ENCODE data around the gene AOPEP. TPM values are rescaled to one million over a fixed set of nuclear protein-coding genes. Genes with fewer than 3 reads are reported as not detected.

The AOPEP gene
- total RNA-seq, 2 experiments from 2014 or later = 6.9 to 7.0 TPM

GRCh38 chr9:95077766-95078370, 351.4 kb downstream of the AOPEP start:
- no peaks in the 10 kb centered on the region for H3K4me1 ChIP-seq (ENCODE audit: insufficient read depth, low read length)
- H3K36me3 ChIP-seq (ENCODE audit: insufficient read depth, low read length) = no peaks in the 10 kb centered on the region
- no peak for ATAC-seq (ENCODE audit: poor library complexity)
- H3K36me3 Mint-ChIP-seq (ENCODE audit: low read depth) = no peaks in the 10 kb centered on the region
- no peak overlapping the region for H3K27ac Mint-ChIP-seq
- TF ChIP-seq, protein P1, sequence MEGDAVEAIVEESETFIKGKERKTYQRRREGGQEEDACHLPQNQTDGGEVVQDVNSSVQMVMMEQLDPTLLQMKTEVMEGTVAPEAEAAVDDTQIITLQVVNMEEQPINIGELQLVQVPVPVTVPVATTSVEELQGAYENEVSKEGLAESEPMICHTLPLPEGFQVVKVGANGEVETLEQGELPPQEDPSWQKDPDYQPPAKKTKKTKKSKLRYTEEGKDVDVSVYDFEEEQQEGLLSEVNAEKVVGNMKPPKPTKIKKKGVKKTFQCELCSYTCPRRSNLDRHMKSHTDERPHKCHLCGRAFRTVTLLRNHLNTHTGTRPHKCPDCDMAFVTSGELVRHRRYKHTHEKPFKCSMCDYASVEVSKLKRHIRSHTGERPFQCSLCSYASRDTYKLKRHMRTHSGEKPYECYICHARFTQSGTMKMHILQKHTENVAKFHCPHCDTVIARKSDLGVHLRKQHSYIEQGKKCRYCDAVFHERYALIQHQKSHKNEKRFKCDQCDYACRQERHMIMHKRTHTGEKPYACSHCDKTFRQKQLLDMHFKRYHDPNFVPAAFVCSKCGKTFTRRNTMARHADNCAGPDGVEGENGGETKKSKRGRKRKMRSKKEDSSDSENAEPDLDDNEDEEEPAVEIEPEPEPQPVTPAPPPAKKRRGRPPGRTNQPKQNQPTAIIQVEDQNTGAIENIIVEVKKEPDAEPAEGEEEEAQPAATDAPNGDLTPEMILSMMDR (IDR thresholded peaks at IDR 0.05) = no peak
- ChIA-PET POLR2A (no interaction called here), CTCF (no interaction called here)
- H3K4me3 Mint-ChIP-seq = no peak overlapping the region
- DNase-seq = no peak
- no peaks in the 10 kb centered on the region for H3K4me1 Mint-ChIP-seq (ENCODE audit: low read depth)
- no peaks in the 10 kb centered on the region for H3K27me3 ChIP-seq (ENCODE audit: control insufficient read depth in 1 of 2, insufficient read depth in 2 of 2, low read length in 2 of 2)
- intact Hi-C loops (cut with DNase I, micrococcal nuclease) = no loop called here
- H3K9me3 ChIP-seq (ENCODE audit: control insufficient read depth in 1 of 2, insufficient read depth in 1 of 2, low read length in 2 of 2) = no peaks in the 10 kb centered on the region
- H3K9me3 Mint-ChIP-seq = no peaks in the 10 kb centered on the region
- no peak overlapping the region for H3K27ac ChIP-seq (ENCODE audit: low read depth in 1 of 2, low read length in 2 of 2)
- no peaks in the 10 kb centered on the region for H3K27me3 Mint-ChIP-seq
- H3K4me3 ChIP-seq (ENCODE audit: low read length) = no peak overlapping the region

GRCh38 chr9:95078511-95078910, 352.0 kb downstream of the AOPEP start:
- H3K4me3 ChIP-seq (ENCODE audit: low read length) = no peak overlapping the region
- DNase-seq (no peak), ATAC-seq (ENCODE audit: poor library complexity) (no peak)
- POLR2A ChIA-PET = no interaction called here
- Mint-ChIP-seq H3K9me3 (no peaks in the 10 kb centered on the region), H3K36me3 (ENCODE audit: low read depth) (no peaks in the 10 kb centered on the region), H3K4me1 (ENCODE audit: low read depth) (no peaks in the 10 kb centered on the region), H3K27ac (no peak overlapping the region), H3K27me3 (no peaks in the 10 kb centered on the region), H3K4me3 (no peak overlapping the region)
- no peaks in the 10 kb centered on the region for H3K9me3 ChIP-seq (ENCODE audit: control insufficient read depth in 1 of 2, insufficient read depth in 1 of 2, low read length in 2 of 2)
- CTCF ChIA-PET = no interaction called here
- no peaks in the 10 kb centered on the region for H3K27me3 ChIP-seq (ENCODE audit: control insufficient read depth in 1 of 2, insufficient read depth in 2 of 2, low read length in 2 of 2)
- no peaks in the 10 kb centered on the region for H3K36me3 ChIP-seq (ENCODE audit: insufficient read depth, low read length)
- TF ChIP-seq, protein P1 (IDR thresholded peaks at IDR 0.05) = no peak
- intact Hi-C loops (cut with DNase I, micrococcal nuclease) = no loop called here
- H3K4me1 ChIP-seq (ENCODE audit: insufficient read depth, low read length) = no peaks in the 10 kb centered on the region
- no peak overlapping the region for H3K27ac ChIP-seq (ENCODE audit: low read depth in 1 of 2, low read length in 2 of 2)

DNA sequence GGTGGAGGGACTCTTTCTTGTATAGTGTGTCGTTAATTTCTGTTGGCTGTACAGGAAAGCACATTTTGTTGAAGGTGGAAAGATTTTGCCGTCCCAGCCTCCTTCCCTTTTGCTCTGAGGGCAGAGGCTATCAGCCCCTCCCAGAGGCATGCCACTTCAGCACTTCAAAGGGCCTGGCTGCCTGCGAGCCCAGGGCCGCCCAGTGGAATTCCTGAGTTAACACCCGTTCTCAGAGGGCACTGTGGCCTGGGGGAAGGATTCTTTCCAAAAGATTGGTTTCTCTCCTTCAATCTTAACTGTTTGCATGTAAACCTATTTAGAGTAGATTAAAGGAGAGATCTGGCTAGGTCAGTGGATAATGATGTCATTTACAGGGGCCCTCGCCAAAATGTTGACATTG, 352.4 kb downstream of the AOPEP start:
- peaks cover 1% of the 10 kb centered on the region for H3K36me3 Mint-ChIP-seq (ENCODE audit: low read depth)
- DNase-seq (no peak), ATAC-seq (ENCODE audit: poor library complexity) (no peak)
- no peaks in the 10 kb centered on the region for H3K36me3 ChIP-seq (ENCODE audit: insufficient read depth, low read length)
- H3K4me1 ChIP-seq (ENCODE audit: insufficient read depth, low read length) = no peaks in the 10 kb centered on the region
- no peak overlapping the region for H3K4me3 ChIP-seq (ENCODE audit: low read length)
- ChIA-PET CTCF (no interaction called here), POLR2A (no interaction called here)
- no peak overlapping the region for H3K27ac Mint-ChIP-seq
- no peaks in the 10 kb centered on the region for H3K9me3 Mint-ChIP-seq
- H3K27ac ChIP-seq (ENCODE audit: low read depth in 1 of 2, low read length in 2 of 2) = no peak overlapping the region
- no peak overlapping the region for H3K4me3 Mint-ChIP-seq
- no peaks in the 10 kb centered on the region for H3K4me1 Mint-ChIP-seq (ENCODE audit: low read depth)
- TF ChIP-seq, protein P1 (IDR thresholded peaks at IDR 0.05) = no peak
- no peaks in the 10 kb centered on the region for H3K9me3 ChIP-seq (ENCODE audit: control insufficient read depth in 1 of 2, insufficient read depth in 1 of 2, low read length in 2 of 2)
- no peaks in the 10 kb centered on the region for H3K27me3 Mint-ChIP-seq
- no peaks in the 10 kb centered on the region for H3K27me3 ChIP-seq (ENCODE audit: control insufficient read depth in 1 of 2, insufficient read depth in 2 of 2, low read length in 2 of 2)
- intact Hi-C loops (cut with DNase I, micrococcal nuclease) = no loop called here

Measured in CD4-positive, alpha-beta T cell (primary cell).